ENCODE measurements around the gene BCL2L14.
"Not testable (repeated sequence)": the region's sequence is repeated elsewhere in the genome, so short reads cannot be mapped to it uniquely, and the experiment has no call there.

BCL2L14 gene

GRCh38 chr12:12133785-12134184 is 63.0 kb downstream of the BCL2L14 start:
- no peak overlapping the region for H3K4me3 ChIP-seq (ENCODE audit: low read depth, low read length)
- DNase-seq (ENCODE audit: low read depth), result no peak
- TF ChIP-seq, protein P1, sequence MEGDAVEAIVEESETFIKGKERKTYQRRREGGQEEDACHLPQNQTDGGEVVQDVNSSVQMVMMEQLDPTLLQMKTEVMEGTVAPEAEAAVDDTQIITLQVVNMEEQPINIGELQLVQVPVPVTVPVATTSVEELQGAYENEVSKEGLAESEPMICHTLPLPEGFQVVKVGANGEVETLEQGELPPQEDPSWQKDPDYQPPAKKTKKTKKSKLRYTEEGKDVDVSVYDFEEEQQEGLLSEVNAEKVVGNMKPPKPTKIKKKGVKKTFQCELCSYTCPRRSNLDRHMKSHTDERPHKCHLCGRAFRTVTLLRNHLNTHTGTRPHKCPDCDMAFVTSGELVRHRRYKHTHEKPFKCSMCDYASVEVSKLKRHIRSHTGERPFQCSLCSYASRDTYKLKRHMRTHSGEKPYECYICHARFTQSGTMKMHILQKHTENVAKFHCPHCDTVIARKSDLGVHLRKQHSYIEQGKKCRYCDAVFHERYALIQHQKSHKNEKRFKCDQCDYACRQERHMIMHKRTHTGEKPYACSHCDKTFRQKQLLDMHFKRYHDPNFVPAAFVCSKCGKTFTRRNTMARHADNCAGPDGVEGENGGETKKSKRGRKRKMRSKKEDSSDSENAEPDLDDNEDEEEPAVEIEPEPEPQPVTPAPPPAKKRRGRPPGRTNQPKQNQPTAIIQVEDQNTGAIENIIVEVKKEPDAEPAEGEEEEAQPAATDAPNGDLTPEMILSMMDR (IDR thresholded peaks at IDR 0.05; ENCODE audit: control insufficient read depth, extremely low read depth, insufficient read depth), result no peak

- TF ChIP-seq, protein P1 (IDR thresholded peaks at IDR 0.05; ENCODE audit: control insufficient read depth, extremely low read depth, insufficient read depth), result no peak
- DNase-seq (ENCODE audit: low read depth), result no peak
- no peak overlapping the region for H3K4me3 ChIP-seq (ENCODE audit: low read depth, low read length)
Measured at GRCh38 chr12:12138203-12139154, 67.7 kb downstream of the BCL2L14 start.

DNA sequence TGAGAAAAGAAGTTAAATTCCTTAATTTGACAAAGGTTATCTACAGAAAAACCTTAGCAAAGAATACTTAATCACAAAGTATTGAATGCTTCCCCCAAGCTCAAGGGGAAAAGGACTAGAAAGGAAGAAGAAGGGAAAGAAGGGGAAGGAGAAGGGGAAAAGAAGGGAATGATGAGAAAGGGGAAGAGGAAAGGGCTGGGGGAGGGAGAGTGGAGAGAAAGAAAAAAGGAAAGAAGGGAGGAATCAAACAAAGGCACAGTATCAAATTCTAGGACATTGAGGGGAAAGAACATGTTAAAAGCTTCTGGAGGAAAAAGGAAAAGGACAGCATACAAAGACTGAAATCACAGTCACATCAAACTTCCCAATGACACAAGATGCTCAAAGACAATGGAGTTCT is 70.3 kb downstream of the BCL2L14 start:
- TF ChIP-seq, protein P1 (IDR thresholded peaks at IDR 0.05; ENCODE audit: control insufficient read depth, extremely low read depth, insufficient read depth), result no peak
- no peak overlapping the region for H3K4me3 ChIP-seq (ENCODE audit: low read depth, low read length)
- DNase-seq (ENCODE audit: low read depth), result no peak

DNA sequence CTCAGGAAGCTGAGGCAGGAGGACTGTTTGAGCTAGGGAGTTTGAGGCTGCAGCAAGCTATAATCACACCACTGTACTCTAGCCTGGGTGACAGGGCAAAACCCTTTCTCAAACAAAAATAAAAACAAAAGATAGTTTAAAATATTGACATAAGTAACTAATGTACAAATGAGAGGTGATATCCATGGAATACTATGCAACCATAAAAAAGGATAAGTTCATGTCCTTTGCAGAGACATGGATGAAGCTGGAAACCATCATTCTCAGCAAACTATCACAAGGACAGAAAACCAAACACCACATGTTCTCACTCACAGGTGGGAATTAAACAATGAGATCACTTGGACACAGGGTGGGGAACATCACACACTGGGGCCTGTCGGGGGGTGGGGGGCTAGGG is 73.8 kb downstream of the BCL2L14 start:
- not testable (repeated sequence) for DNase-seq (ENCODE audit: low read depth); H3K4me3 ChIP-seq (ENCODE audit: low read depth, low read length)

DNA sequence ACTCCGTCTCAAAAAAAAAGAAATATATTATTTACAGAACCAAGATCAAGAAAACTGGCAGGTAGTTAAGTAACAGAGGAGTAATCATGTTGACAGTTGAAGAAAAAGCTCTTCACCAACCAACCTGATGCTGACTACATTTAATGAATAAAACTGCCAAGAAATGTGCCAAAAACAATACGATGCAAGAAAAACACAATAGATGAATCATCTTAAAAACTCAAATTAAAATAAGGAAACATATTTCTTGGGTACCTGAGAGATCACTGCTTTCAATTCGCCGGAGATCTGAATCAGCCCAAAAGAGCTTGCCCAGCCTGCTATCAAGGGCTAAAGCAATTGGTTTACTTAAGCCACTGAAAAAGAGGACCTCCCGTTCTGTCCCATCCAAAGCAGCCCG is 76.4 kb downstream of the BCL2L14 start:
- TF ChIP-seq, protein P1 (IDR thresholded peaks at IDR 0.05; ENCODE audit: control insufficient read depth, extremely low read depth, insufficient read depth), result no peak
- DNase-seq (ENCODE audit: low read depth), result no peak
- H3K4me3 ChIP-seq (ENCODE audit: low read depth, low read length), result no peak overlapping the region
